Psoas muscle (tissue), 8 donors: Measurements from ENCODE around the gene IDUA. TPM values are rescaled to one million over a fixed set of nuclear protein-coding genes. Genes with fewer than 3 reads are reported as not detected.

Experiments used
- ATAC-seq, 4 donors: fragments of 200-7000 bp; cut with Tn5 transposase; one replicate each; pipeline ENCODE4 v1.9.1; 2020; ENCODE audit warnings: moderate library complexity in 3 of 4, mild to moderate bottlenecking in 2 of 4
- DNase-seq, 2 donors: peaks; one replicate each; pipeline ENCODE4 v3.0.0-alpha.2; 2020
- H3K27ac ChIP-seq: fragments of 200-600 bp; one replicate; pipeline ENCODE4 v1.8.0; 2022
- H3K27me3 ChIP-seq, 3 donors: fragments of 200-600 bp in 1 of 3; one replicate each; pipeline versions ENCODE4 v1.6.1 to v1.8.0; 2013 to 2022; ENCODE audit warnings: low read length in 2 of 3, mild to moderate bottlenecking in 2 of 3, moderate library complexity in 1 of 3; ENCODE audit not compliant: insufficient read depth in 3 of 3
- H3K36me3 ChIP-seq, 2 donors: fragments of 200-600 bp in 1 of 2; one replicate each; pipeline versions ENCODE4 v1.6.1 to v1.8.0; 2013 to 2022; ENCODE audit warnings: low read depth in 1 of 2, mild to moderate bottlenecking in 1 of 2, moderate library complexity in 1 of 2; ENCODE audit not compliant: insufficient read depth in 1 of 2
- H3K4me1 ChIP-seq: fragments of 200-600 bp; one replicate; pipeline ENCODE4 v1.8.0; 2022
- H3K4me3 ChIP-seq: fragments of 200-600 bp; one replicate; pipeline ENCODE4 v1.8.0; 2022; ENCODE audit warnings: mild to moderate bottlenecking
- H3K9me3 ChIP-seq: fragments of 200-600 bp; one replicate; pipeline ENCODE4 v1.8.0; 2022
- WGBS, 3 donors: extraction: QIAGEN DNeasy Blood & Tissue Kit; methylation state at CpG; one replicate each; pipeline versions ENCODE4 v1.1.6 to v1.1.7; 2013; 5-methylcytosine and 5-hydroxymethylcytosine counted together
- intact Hi-C, 2 donors: fragments of 100-400 bp; cut with DNase I; formaldehyde crosslinking; loops; one replicate each; pipeline versions ENCODE4 v1.11.0 to v1.14.2; 2022
- polyA plus RNA-seq, 3 donors: library from polyadenylated mRNA; stranded (reverse); fragments of 200-250 nt; gene quantifications; one replicate each; pipeline ENCODE4 v1.2.3, GENCODE V29; 2013
- total RNA-seq, 4 donors: library from RNA; stranded (reverse); fragmentation: NEBNext Ultra II Directional in 2 of 4; extraction: Animal tissue kit (Norgen Biotek cat#: 25700) in 2 of 4; gene quantifications; one replicate each; pipeline versions ENCODE4 v1.2.1 to v1.2.4, GENCODE V29; 2021 to 2023
- TF ChIP-seq, protein P1 (sequence below): fragments of 200-600 bp; IDR thresholded peaks from one replicate; pipeline ENCODE4 v1.8.0; 2022; ENCODE audit warnings: antibody characterized with exemption
- donor health status: healthy with polysubstance abuse.
- donor health status: DM: no; HTN: no; CAD: no; lungs with moderate emphysema.
- donor health status: Bipolar disorder and iron deficiency.
- donor health status: healthy.
- donor health status: DM: yes; HTN: yes; CAD: no.
- donor health status: DM: no; HTN: no; CAD: no.
- donor health status: DM: no; HTN: no; CAD: no.
- donor health status: DM: yes; HTN: yes; CAD: no.

Gene IDUA
- total and polyA plus RNA-seq, 7 donors = 1.3 to 6.0 (median 5.1) TPM

DNA sequence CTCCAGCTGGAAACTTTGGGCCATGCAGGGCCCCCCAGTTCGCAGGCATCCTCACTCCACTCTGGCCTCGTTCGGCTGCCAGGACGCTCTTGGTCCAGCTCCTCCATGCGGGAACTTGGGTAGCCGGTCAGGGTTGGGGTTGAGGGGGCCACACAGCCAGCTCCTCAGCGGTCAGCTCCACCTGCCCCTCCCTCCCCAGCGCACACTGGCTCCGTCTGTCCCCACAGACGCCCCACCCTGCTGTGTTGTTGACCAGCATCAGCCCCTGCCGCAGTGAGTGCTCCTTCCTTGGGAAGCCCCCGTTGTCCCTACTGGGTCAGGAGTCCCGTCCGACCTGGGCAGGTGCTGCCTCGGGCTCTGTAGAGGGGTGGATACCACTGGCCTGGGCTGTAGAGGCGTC is 30.4 kb downstream of the IDUA start:
- intact Hi-C loops = no loop called here
- H3K4me3 ChIP-seq = no peak overlapping the region
- no peaks in the 10 kb centered on the region for H3K36me3 ChIP-seq
- TF ChIP-seq, protein P1, sequence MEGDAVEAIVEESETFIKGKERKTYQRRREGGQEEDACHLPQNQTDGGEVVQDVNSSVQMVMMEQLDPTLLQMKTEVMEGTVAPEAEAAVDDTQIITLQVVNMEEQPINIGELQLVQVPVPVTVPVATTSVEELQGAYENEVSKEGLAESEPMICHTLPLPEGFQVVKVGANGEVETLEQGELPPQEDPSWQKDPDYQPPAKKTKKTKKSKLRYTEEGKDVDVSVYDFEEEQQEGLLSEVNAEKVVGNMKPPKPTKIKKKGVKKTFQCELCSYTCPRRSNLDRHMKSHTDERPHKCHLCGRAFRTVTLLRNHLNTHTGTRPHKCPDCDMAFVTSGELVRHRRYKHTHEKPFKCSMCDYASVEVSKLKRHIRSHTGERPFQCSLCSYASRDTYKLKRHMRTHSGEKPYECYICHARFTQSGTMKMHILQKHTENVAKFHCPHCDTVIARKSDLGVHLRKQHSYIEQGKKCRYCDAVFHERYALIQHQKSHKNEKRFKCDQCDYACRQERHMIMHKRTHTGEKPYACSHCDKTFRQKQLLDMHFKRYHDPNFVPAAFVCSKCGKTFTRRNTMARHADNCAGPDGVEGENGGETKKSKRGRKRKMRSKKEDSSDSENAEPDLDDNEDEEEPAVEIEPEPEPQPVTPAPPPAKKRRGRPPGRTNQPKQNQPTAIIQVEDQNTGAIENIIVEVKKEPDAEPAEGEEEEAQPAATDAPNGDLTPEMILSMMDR = no peak
- no peak overlapping the region for H3K27ac ChIP-seq
- no peaks in the 10 kb centered on the region for H3K9me3 ChIP-seq
- WGBS, 3 donors = 77 to 90% (median 85%) methylated on average over 14 to 16 of the region's 16 CpGs
- no peaks in the 10 kb centered on the region for H3K4me1 ChIP-seq
- H3K27me3 ChIP-seq = no peaks in the 10 kb centered on the region
- ATAC-seq (no peak), DNase-seq (no peak)

DNA sequence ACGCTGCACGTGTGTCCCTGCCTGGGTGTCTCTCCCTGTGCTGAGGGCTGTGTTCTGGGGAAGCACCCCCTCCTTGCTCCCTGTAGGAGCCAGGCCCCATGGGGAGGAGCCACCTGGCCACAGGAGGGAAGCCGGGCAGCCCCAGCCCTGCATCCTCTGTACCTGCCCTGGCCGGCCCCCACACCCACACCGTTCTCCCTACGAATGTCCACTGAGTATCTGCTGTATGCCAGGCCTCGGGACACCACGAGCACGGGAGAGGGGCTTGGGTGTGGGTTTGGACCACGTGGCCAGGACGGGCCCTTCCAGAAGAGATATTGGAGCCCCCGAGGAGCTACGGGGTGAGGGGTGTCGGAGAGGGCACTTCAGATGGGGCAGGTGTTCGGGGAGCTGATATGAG is 30.9 kb downstream of the IDUA start:
- Histone ChIP-seq H3K9me3 (no peaks in the 10 kb centered on the region), H3K27ac (no peak overlapping the region), H3K27me3 (no peaks in the 10 kb centered on the region), H3K4me3 (no peak overlapping the region), H3K4me1 (no peaks in the 10 kb centered on the region), H3K36me3 (no peaks in the 10 kb centered on the region)
- no peak for ATAC-seq
- intact Hi-C loops = no loop called here
- DNase-seq = no peak
- TF ChIP-seq, protein P1 = no peak
- 81 to 85% (median 84%) methylated on average over 15 of the region's 15 CpGs for WGBS, 3 donors

DNA sequence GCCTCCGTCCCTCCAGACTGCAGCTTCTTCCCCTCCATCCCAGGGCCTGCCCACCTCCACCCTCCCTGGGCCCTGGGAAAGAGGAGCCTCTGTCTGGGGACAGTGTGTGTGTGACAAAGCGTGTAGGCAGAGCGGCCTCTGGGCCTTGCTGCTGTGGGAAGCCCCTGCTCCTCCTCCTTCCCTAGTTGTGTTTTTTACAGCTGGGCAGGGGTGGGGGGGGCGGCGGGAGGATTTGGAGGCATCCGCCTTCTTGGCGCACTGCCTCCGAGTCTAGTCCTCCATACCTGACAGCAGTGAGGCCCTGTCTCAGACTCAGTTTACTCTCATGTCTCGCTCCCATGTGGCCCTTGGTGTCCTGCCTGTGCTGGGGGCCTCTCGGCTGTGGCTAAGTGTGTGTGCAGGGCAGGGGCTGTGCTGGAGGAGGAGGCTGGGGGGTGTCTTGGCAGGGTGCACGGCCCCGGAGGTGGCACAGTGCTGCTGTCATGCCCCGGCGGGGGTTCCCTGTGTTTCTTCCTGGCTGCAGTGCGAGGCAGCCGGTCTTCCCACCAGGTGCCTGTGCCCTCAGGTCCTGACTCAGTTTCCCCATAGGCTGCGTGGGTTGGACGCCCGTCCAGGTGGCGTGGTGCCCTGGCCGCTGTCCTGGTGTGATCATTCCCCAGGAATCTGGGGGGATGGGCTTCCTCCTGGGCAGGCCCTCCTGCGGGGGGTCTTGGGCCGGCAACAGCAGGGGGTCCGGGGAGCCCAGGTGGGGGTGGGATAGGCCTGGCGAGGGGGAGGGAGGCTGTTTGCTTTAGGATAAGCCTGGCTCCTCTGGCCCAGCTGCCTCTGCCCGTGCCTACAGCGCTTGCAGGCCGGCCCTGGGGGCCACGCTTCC is 31.5 kb downstream of the IDUA start:
- WGBS, 3 donors = 80 to 86% (median 80%) methylated on average over 27 to 29 of the region's 29 CpGs
- intact Hi-C loops = no loop called here
- TF ChIP-seq, protein P1 = no peak
- Histone ChIP-seq H3K27ac (no peak overlapping the region), H3K4me1 (no peaks in the 10 kb centered on the region), H3K27me3 (no peaks in the 10 kb centered on the region), H3K4me3 (no peak overlapping the region), H3K9me3 (no peaks in the 10 kb centered on the region), H3K36me3 (no peaks in the 10 kb centered on the region)
- DNase-seq (no peak), ATAC-seq (no peak)

DNA sequence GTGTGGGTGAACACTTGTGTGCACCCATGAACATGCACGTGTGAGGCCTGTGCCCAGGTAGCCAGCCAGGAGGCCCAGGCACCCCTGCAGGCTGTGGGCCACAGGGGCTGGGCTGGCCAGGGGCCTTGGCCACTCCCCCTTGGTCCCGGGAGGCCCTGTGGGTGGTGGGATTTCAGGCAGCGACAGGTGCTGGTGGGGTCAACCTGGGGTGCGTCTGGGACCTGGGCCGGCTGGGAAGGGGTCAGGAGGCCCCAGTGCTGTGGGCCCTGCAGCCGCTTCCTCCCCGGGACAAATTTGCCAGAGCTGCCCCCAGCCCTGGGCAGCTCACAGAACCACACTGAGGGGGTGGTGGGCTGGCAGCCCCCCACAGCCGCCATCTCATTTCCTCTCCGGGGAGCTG is 32.5 kb downstream of the IDUA start:
- H3K27me3 ChIP-seq = no peaks in the 10 kb centered on the region
- H3K4me1 ChIP-seq = no peaks in the 10 kb centered on the region
- H3K4me3 ChIP-seq = no peak overlapping the region
- H3K9me3 ChIP-seq = no peaks in the 10 kb centered on the region
- intact Hi-C loops = no loop called here
- no peaks in the 10 kb centered on the region for H3K36me3 ChIP-seq
- ATAC-seq = no peak
- H3K27ac ChIP-seq = no peak overlapping the region
- WGBS, 3 donors = 66 to 78% (median 71%) methylated on average over 9 of the region's 9 CpGs
- no peak for DNase-seq
- TF ChIP-seq, protein P1 = no peak
